ENCODE data around the gene SKAP1. TPM values are rescaled to one million over a fixed set of nuclear protein-coding genes. Genes with fewer than 3 reads are reported as not detected.

The SKAP1 gene
- total and polyA plus RNA-seq, 2 donors (not counting 1 experiment from before 2014, with no cell fraction given): not detected

DNA sequence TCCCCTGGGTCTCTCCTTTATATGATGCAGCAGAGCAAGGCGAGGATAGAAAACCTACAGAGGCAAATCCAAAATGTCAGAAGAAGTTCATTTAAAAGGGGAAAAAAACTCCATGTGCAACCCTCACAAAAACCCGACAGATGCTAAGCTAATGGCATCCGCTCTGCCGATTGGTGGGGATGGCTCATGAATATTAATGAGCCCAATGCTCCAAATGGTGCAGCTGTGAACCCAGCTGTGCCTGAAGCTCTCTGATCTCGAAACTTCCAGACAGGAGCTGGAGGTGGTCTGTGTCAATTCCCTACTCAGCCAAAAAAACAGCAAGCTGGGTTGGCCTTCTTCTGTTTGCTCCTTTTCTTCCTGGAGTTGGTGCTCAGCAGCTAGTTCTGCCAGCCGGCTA, 306.9 kb downstream of the SKAP1 start:
- H3K4me2 ChIP-seq (ENCODE audit: extremely low read depth, insufficient read depth, low read length): no peak overlapping the region
- no peak overlapping the region for H2AFZ ChIP-seq (ENCODE audit: low read length)
- H3K27me3 ChIP-seq (ENCODE audit: control insufficient read depth, insufficient read depth, low read length): no peaks in the 10 kb centered on the region
- no peak for DNase-seq (ENCODE audit: low read depth in 2 of 2)
- TF ChIP-seq EZH2 (IDR thresholded peaks at IDR 0.05; ENCODE audit: low read length, missing control alignments): no peak
- TF ChIP-seq, protein P1, sequence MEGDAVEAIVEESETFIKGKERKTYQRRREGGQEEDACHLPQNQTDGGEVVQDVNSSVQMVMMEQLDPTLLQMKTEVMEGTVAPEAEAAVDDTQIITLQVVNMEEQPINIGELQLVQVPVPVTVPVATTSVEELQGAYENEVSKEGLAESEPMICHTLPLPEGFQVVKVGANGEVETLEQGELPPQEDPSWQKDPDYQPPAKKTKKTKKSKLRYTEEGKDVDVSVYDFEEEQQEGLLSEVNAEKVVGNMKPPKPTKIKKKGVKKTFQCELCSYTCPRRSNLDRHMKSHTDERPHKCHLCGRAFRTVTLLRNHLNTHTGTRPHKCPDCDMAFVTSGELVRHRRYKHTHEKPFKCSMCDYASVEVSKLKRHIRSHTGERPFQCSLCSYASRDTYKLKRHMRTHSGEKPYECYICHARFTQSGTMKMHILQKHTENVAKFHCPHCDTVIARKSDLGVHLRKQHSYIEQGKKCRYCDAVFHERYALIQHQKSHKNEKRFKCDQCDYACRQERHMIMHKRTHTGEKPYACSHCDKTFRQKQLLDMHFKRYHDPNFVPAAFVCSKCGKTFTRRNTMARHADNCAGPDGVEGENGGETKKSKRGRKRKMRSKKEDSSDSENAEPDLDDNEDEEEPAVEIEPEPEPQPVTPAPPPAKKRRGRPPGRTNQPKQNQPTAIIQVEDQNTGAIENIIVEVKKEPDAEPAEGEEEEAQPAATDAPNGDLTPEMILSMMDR (conservative IDR thresholded peaks at IDR 0.05 in 1 of 2, IDR thresholded peaks at IDR 0.05 in 1 of 2; ENCODE audit: low read depth in 1 of 2, low read length in 2 of 2): no peak
- H4K20me1 ChIP-seq (ENCODE audit: control insufficient read depth, extremely low read depth, insufficient read depth, low read length): no peaks in the 10 kb centered on the region
- no peaks in the 10 kb centered on the region for H3K79me2 ChIP-seq (ENCODE audit: control insufficient read depth, insufficient read depth, low read length)
- no peak overlapping the region for H3K4me3 ChIP-seq (replicated peaks in 1 of 4; ENCODE audit: control extremely low read depth in 1 of 4, insufficient read depth in 1 of 4, low read depth in 3 of 4, low read length in 4 of 4)
- no peak overlapping the region for H3K27ac ChIP-seq (ENCODE audit: insufficient read depth, low read length)
- H3K36me3 ChIP-seq (ENCODE audit: control insufficient read depth, insufficient read depth, low read length): peaks cover 12% of the 10 kb centered on the region
- no peak overlapping the region for H3K9ac ChIP-seq (ENCODE audit: insufficient read depth, low read length)
- H3K9me3 ChIP-seq (ENCODE audit: control insufficient read depth, insufficient read depth, low read depth, low read length): no peaks in the 10 kb centered on the region
- no peaks in the 10 kb centered on the region for H3K4me1 ChIP-seq (ENCODE audit: control insufficient read depth, extremely low read depth, insufficient read depth, low read length)

GRCh38 chr17:48122665-48123045, 307.4 kb downstream of the SKAP1 start:
- no peak overlapping the region for H3K4me3 ChIP-seq (replicated peaks in 1 of 4; ENCODE audit: control extremely low read depth in 1 of 4, insufficient read depth in 1 of 4, low read depth in 3 of 4, low read length in 4 of 4)
- no peak overlapping the region for H3K9ac ChIP-seq (ENCODE audit: insufficient read depth, low read length)
- H4K20me1 ChIP-seq (ENCODE audit: control insufficient read depth, extremely low read depth, insufficient read depth, low read length): no peaks in the 10 kb centered on the region
- peaks cover 14% of the 10 kb centered on the region for H3K36me3 ChIP-seq (ENCODE audit: control insufficient read depth, insufficient read depth, low read length)
- H3K27ac ChIP-seq (ENCODE audit: insufficient read depth, low read length): no peak overlapping the region
- no peak for DNase-seq (ENCODE audit: low read depth in 2 of 2)
- H3K4me2 ChIP-seq (ENCODE audit: extremely low read depth, insufficient read depth, low read length): no peak overlapping the region
- H3K79me2 ChIP-seq (ENCODE audit: control insufficient read depth, insufficient read depth, low read length): no peaks in the 10 kb centered on the region
- H3K9me3 ChIP-seq (ENCODE audit: control insufficient read depth, insufficient read depth, low read depth, low read length): no peaks in the 10 kb centered on the region
- H3K4me1 ChIP-seq (ENCODE audit: control insufficient read depth, extremely low read depth, insufficient read depth, low read length): no peaks in the 10 kb centered on the region
- TF ChIP-seq, protein P1 (conservative IDR thresholded peaks at IDR 0.05 in 1 of 2, IDR thresholded peaks at IDR 0.05 in 1 of 2; ENCODE audit: low read depth in 1 of 2, low read length in 2 of 2): no peak
- TF ChIP-seq EZH2 (IDR thresholded peaks at IDR 0.05; ENCODE audit: low read length, missing control alignments): no peak
- H3K27me3 ChIP-seq (ENCODE audit: control insufficient read depth, insufficient read depth, low read length): no peaks in the 10 kb centered on the region
- no peak overlapping the region for H2AFZ ChIP-seq (ENCODE audit: low read length)

DNA sequence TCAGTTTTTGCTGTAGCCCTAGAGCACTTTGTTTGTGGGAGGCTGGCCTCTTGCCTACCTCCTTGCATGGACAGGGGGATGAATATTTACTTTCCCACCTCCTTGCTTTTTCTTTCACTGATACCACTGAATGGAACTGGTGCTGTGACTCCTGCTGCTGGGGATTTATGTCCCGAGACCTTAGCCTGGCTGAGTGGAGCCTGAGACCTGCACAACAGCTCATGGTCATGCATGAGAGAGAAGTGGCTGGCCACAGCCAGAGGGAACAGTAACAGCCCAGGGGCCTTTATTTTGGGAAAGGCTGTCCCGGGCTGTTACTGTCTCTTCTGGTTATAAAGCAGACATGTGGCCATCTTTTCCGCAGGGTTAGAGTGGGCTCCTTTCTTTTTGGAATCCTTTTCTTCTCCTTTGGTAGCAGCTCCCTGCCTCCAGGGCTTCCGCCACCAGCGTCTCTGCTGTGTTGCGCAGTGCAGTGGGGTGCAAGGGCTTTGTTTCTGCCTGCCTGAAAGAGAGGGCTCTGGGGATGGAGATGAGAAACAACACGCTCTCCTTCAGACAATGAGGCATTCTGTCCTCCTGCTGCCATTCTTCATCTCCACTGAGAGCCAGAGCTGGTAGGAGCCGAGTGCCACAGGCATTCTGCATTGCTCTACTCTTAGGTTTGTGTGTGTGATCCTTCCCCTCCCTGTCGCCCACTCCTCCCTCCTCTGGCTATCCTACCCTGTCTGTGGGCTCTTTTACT, 307.9 kb downstream of the SKAP1 start:
- Histone ChIP-seq H3K4me2 (ENCODE audit: extremely low read depth, insufficient read depth, low read length) (no peak overlapping the region), H2AFZ (ENCODE audit: low read length) (no peak overlapping the region), H3K9me3 (ENCODE audit: control insufficient read depth, insufficient read depth, low read depth, low read length) (no peaks in the 10 kb centered on the region), H3K4me1 (ENCODE audit: control insufficient read depth, extremely low read depth, insufficient read depth, low read length) (no peaks in the 10 kb centered on the region), H4K20me1 (ENCODE audit: control insufficient read depth, extremely low read depth, insufficient read depth, low read length) (no peaks in the 10 kb centered on the region), H3K36me3 (ENCODE audit: control insufficient read depth, insufficient read depth, low read length) (peaks cover 14% of the 10 kb centered on the region), H3K79me2 (ENCODE audit: control insufficient read depth, insufficient read depth, low read length) (no peaks in the 10 kb centered on the region), H3K27ac (ENCODE audit: insufficient read depth, low read length) (no peak overlapping the region), H3K27me3 (ENCODE audit: control insufficient read depth, insufficient read depth, low read length) (no peaks in the 10 kb centered on the region), H3K4me3 (replicated peaks in 1 of 4; ENCODE audit: control extremely low read depth in 1 of 4, insufficient read depth in 1 of 4, low read depth in 3 of 4, low read length in 4 of 4) (no peak overlapping the region), H3K9ac (ENCODE audit: insufficient read depth, low read length) (no peak overlapping the region)
- TF ChIP-seq, protein P1 (conservative IDR thresholded peaks at IDR 0.05 in 1 of 2, IDR thresholded peaks at IDR 0.05 in 1 of 2; ENCODE audit: low read depth in 1 of 2, low read length in 2 of 2): no peak
- no peak for TF ChIP-seq EZH2 (IDR thresholded peaks at IDR 0.05; ENCODE audit: low read length, missing control alignments)
- no peak for DNase-seq (ENCODE audit: low read depth in 2 of 2)
